SH-SY5Y (cell line): Measurements from ENCODE around the gene NPHP4.

ENCODE experiments used
- GATA2 ChIP-seq: IDR thresholded peaks from 2 replicates; pipeline ENCODE4 v1.6.1; 2011; ENCODE audit warnings: mild to moderate bottlenecking, low read depth, low read length
- GATA3 ChIP-seq: IDR thresholded peaks from 2 replicates; pipeline ENCODE4 v1.6.1; 2011; ENCODE audit warnings: low read depth, mild to moderate bottlenecking, low read length, moderate library complexity

DNA sequence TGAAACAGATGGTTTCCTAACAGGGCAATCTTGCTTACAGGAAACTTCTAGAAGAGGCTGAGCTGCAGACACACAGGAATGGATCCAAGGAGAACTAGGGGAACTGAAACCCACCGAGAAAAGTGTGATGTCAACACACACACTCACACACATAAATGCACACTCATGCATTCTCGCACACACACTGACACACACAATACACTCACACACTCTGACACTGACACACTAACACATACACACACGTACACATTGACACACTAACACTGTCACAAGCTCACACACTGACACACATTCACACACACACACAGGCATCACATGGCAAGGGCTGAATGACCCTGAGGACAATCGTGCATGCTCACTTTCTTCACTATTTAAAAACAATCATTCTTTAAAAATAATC, 142.7 kb downstream of the NPHP4 start:
- TF ChIP-seq GATA2 (no peak), GATA3 (no peak)
